SJCRH30 (cell line): Measurements from ENCODE around the gene CHMP6. TPM values are rescaled to one million over a fixed set of nuclear protein-coding genes. Genes with fewer than 3 reads are reported as not detected.

Source experiments
- DNase-seq, 2 experiments: peaks; one replicate each; pipeline ENCODE4 v3.0.0-alpha.2; 2015 to 2020
- H3K27ac ChIP-seq: fragments of 250-450 bp; sonication (Bioruptor Pico); 2 replicates; pipeline ENCODE4 v1.5.1; 2020; ENCODE audit warnings: mild to moderate bottlenecking, moderate library complexity
- H3K27me3 ChIP-seq: fragments of 250-450 bp; sonication (Bioruptor Pico); 2 replicates; pipeline ENCODE4 v1.5.1; 2020; ENCODE audit warnings: mild to moderate bottlenecking, moderate library complexity
- H3K36me3 ChIP-seq: fragments of 250-450 bp; sonication (Bioruptor Pico); 2 replicates; pipeline ENCODE4 v1.5.1; 2020; ENCODE audit warnings: mild to moderate bottlenecking, moderate library complexity
- H3K4me1 ChIP-seq: fragments of 250-450 bp; sonication (Bioruptor Pico); 2 replicates; pipeline ENCODE4 v1.5.1; 2020; ENCODE audit warnings: mild to moderate bottlenecking, moderate library complexity
- H3K4me3 ChIP-seq: fragments of 250-450 bp; sonication (Bioruptor Pico); 2 replicates; pipeline ENCODE4 v1.5.1; 2020; ENCODE audit warnings: mild to moderate bottlenecking, moderate library complexity
- H3K9me3 ChIP-seq: fragments of 250-450 bp; sonication (Bioruptor Pico); replicated peaks from 2 replicates; pipeline ENCODE4 v1.5.1; 2020; ENCODE audit warnings: mild to moderate bottlenecking, moderate library complexity
- total RNA-seq: library from RNA; depleted of rRNA; stranded (reverse); fragments of >200 nt; shearing (Covaris generic); gene quantifications from 2 replicates; pipeline ENCODE4 v1.2.3, GENCODE V29; 2014; rRNA removed

CHMP6 gene
- total RNA-seq = 23.5 and 27.6 TPM in 2 replicates

DNA sequence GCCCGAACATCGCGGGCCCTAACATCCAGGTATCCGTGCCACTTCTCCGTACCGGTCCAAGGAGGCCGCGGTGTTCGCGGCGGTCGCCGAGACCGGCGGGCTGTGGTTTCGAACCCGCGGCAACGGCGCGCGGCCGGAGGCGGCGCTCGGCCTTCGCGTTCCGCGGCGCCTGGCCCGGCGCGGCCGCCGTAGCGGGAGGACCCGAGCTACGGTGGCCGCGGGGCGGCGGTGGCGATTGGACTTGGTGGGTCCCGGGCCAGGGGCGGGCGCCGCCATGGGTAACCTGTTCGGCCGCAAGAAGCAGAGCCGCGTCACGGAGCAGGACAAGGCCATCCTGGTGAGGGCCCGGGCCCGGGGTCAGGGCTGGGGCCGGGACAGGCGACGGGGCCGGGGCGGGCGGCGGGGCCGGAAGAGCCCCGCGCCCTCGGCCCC lies at the start of gene CHMP6:
Gene CHMP6, plus strand, starts transcription at position 197 of the 432 bp plus-strand sequence. Its CDS starts 78 bp downstream, at position 275.
- peak; percentile 81 to 86 for DNase-seq

DNA sequence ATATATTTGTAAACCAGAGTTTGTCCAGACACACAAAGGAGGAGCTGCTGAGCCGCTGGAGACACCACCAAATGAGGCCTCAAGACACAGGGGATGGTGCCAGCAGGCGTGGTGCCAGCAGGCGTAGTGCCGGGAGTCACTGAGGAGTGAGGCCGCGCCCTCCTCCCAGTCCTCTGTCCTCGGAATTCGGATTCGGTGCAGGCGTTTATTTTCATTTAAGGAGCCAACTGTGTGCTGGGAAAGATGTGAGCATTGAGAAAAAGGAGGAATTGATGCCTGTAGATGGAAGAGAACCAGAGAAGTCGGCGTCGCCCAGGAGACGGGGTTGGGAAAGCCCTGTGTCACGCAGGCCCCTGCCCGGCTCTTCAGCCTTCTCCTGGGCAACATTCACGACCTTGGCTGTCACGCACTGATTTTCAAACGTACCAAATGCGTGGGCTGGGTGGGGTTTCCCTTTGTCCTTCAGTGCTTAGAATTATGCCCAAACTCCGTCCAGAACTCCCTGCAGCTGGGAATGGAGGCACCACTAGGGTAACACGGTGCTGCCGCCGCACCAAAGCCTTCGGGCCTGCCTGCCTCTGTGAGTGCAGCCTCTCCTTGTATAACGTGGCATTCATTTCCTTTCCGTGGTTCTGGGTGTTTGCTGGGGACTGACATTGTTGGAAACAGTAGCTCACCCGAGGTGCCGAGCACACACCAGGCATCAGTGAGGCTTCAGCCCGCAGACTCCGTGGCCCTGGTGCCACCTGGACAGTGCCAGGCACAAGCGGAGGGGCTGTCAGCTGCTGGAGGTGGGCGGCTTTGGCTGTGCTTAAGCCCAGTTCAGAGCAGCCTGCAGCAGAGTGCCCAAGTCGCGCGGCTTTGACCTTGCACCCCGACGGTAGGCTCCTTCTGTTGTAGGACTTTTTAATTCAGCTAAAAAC lies 49.0 kb upstream of the CHMP6 start:
- Histone ChIP-seq H3K4me3 (no peak overlapping the region), H3K9me3 (peaks cover 3% of the 10 kb centered on the region; the same call in 1 of the 2 replicates), H3K27me3 (no peaks in the 10 kb centered on the region), H3K27ac (no peak overlapping the region), H3K4me1 (peaks cover 17% of the 10 kb centered on the region), H3K36me3 (peaks cover 33% of the 10 kb centered on the region)
- no peak for DNase-seq

More for the DNA sequence above, at the start of gene CHMP6:
- H3K27me3 ChIP-seq = peaks cover 28% of the 10 kb centered on the region
- H3K4me3 ChIP-seq = peak within 1 kb of the TSS; percentile 74
- no peaks in the 10 kb centered on the region for H3K9me3 ChIP-seq
- H3K4me1 ChIP-seq = peaks cover 21% of the 10 kb centered on the region; the same call in 1 of the 2 replicates
- no peak within 1 kb of the TSS for H3K27ac ChIP-seq
- 0 out of 2 replicates have a peak, but pooled peaks cover 9% of the 10 kb centered on the region for H3K36me3 ChIP-seq

DNA sequence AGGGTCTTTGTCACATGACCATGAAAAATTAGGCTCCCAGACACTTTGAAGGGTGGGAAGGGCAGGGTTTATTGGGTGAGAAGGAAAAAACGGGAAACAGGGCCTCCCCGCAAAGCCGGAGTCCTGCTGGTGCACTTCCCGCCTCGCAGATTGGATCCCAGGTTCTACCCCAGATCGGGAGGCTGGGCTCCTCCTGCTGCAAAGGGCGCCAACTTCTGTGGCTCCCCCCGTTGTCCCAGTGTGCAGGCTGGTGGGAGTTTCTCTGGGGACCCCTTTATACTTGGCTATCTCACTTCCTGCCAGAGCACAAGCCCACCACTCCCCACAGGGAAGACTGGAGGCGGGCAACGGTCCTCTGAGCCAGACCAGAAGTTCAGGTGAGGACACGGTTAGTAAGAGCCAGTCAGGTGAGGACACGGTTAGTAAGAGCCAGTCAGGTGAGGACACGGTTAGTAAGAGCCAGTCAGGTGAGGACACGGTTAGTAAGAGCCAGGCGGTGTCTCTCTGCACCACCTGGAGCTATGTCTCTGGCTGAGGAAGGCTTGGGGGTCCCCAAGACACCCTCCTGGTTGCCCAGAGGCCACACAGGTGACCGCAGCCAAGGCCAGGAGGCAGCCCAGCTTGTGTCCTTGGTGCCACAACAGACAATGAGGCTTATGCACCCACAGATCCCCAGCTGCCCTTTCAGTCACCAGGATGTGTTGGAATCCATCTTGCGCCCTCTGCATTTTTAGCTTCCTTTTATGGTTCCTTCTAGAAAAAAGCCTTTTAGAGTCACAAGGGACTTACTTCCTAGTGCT lies 48.1 kb upstream of the CHMP6 start:
- peaks cover 37% of the 10 kb centered on the region for H3K36me3 ChIP-seq
- no peak for DNase-seq

DNA sequence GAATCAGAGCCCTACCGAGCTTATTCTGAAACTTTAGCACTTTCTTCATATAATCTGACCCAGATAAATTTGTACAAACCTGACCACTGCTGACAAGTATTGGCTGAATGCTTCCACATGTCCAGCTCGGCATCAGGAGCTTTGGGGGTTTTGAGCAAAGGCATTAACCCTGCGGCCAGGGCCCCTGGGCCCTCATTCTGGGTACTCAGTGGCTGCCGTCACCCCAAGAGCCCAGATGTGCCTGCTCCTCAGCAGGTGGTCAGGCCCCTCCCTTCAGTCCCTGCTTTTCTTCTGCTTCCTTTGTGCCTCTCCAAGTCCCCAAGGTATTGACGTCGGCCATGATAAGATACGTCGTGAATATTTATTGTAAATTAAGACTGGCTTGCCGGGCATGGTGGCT lies 47.3 kb upstream of the CHMP6 start:
- Histone ChIP-seq H3K27me3 (no peaks in the 10 kb centered on the region), H3K4me1 (peaks cover under 1% of the 10 kb centered on the region; the same call in 1 of the 2 replicates), H3K27ac (no peak overlapping the region), H3K36me3 (peaks cover 37% of the 10 kb centered on the region), H3K9me3 (peaks cover 3% of the 10 kb centered on the region; the same call in 1 of the 2 replicates), H3K4me3 (no peak overlapping the region)
- DNase-seq = no peak

More for the DNA sequence above, 48.1 kb upstream of the CHMP6 start:
- Histone ChIP-seq H3K4me1 (peaks cover 8% of the 10 kb centered on the region; the same call in 1 of the 2 replicates), H3K9me3 (peaks cover 3% of the 10 kb centered on the region; the same call in 1 of the 2 replicates), H3K4me3 (no peak overlapping the region), H3K27ac (no peak overlapping the region), H3K27me3 (no peaks in the 10 kb centered on the region)

DNA sequence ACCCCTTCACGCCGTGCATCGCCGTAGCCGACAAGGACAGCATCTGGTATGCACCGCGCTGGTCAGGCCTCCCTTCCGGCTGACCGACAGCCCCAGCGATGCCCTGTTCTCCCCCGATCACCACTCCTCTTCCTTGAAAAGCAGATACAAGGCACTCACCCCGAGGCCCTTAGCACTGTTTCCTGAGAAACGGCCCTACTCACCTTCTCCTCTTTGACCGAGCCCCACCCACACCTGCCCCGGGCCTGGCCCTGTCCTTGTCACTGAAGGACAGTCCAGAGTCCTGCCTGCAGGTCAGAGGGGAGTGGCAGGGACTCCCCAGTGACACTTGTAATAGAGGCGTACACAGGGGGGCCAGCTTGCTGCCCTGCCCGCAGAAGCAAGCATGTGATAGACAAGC lies 45.9 kb upstream of the CHMP6 start:
- no peak for DNase-seq
- Histone ChIP-seq H3K27ac (no peak overlapping the region), H3K9me3 (peaks cover 3% of the 10 kb centered on the region; the same call in 1 of the 2 replicates), H3K36me3 (peaks cover 37% of the 10 kb centered on the region), H3K27me3 (no peaks in the 10 kb centered on the region), H3K4me3 (no peak overlapping the region), H3K4me1 (no peaks in the 10 kb centered on the region)

DNA sequence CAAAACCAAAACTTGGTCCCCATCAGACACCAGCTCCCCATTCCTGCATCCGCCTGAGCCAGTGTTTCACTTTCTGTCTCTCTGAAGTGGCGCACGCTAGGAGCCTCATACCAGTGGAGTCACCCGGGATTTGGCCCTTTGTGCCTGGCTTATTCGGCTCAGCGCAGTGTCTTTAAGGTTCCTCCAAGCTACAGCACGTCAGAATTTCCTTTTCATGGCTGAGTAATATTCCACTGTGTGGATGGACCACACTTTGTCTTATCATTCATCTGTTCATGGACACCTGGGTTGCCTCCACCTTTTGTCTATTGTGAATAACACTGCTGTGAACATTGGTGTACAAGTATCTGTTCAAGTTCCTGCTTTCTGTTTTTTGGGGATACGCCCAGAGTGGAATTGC lies 45.2 kb upstream of the CHMP6 start:
- Histone ChIP-seq H3K27me3 (no peaks in the 10 kb centered on the region), H3K9me3 (peaks cover 3% of the 10 kb centered on the region; the same call in 1 of the 2 replicates), H3K4me1 (no peaks in the 10 kb centered on the region), H3K27ac (no peak overlapping the region), H3K4me3 (no peak overlapping the region), H3K36me3 (peaks cover 37% of the 10 kb centered on the region)
- no peak for DNase-seq

DNA sequence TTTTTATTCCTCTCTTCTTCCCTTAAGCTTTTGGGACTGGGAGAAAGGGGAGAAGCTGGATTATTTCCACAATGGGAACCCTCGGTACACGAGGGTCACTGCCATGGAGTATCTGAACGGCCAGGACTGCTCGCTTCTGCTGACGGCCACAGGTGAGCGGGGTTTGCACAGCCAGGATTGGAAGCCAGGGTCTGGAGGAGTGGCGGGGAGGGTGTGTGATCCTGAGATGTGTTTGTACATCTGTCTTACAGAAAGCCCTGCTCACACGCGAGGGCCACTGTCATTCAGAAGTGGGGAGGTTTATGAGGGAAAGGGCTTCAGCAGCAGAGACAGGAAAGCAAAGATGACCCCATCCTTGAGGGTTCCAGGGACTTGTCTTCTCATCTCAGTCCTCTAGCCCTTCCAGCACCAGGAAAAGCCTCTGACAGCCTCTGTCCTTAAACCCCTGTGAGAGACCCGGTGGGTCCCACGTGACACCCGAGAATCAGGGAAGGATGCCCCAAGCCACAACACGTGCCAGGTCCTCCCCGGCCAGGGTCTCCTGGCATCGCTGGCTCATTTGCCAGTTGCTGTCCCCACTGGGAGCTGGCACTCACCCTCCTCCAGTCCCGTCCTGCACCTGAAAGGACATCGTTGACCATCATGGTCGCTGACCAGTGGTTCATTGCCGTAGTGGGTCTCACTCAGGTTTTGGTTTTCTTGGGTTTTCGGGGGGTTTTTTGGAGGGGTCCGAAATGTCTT lies 44.3 kb upstream of the CHMP6 start:
- no peak for DNase-seq
- no peaks in the 10 kb centered on the region for H3K27me3 ChIP-seq
- H3K4me3 ChIP-seq = no peak overlapping the region
- no peaks in the 10 kb centered on the region for H3K4me1 ChIP-seq
- no peak overlapping the region for H3K27ac ChIP-seq
- peaks cover 3% of the 10 kb centered on the region; the same call in 1 of the 2 replicates for H3K9me3 ChIP-seq
- H3K36me3 ChIP-seq = peaks cover 37% of the 10 kb centered on the region

DNA sequence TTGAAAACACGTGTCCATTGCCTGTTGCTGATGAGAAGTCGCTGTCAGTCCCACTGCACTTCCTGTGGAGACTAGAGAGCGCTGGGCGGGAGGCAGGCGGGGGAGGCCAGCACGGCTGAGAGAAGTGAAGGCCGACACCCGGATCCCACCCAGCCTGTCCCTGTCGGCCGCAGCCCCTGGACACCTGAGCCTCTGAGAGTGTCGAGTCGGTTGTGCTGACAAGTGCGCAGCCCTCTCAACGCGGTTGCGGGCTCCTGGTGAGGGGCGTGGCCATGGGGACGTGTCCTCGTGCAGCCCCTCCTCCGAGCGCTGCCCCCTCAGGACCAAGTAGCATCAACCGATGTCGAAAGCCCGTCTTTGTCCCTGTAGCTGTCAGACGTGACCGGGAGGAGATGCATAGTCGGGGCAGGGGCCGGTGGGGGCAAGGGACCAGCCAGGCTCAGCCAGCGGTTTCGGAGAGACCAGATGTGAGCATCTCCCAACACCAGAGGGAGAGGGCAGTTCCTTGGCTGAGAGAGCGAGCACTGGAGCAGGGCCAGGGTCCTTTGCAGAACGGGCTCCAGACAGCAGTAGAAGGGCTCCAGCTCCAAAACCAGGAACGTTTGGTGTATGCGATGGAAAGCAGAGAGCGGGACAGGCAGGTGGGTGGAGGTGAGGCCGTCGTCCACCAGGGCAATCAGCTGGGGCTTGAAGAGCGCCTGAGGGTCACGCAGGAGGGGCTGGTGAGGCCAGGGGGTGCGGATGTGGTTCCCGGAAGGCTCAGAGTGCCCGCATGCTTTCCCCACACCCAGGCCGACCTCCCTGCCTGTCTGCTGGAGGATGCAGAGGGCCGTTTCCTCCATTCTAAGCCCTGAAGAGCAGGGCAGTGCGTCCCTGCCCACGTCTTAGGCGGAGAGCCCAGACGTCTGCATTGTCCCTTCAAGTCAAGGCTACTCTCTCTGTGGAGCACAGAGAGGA lies 43.3 kb upstream of the CHMP6 start:
- DNase-seq = no peak
- peaks cover 37% of the 10 kb centered on the region for H3K36me3 ChIP-seq
- H3K27ac ChIP-seq = no peak overlapping the region
- H3K4me1 ChIP-seq = no peaks in the 10 kb centered on the region
- no peak overlapping the region for H3K4me3 ChIP-seq
- peaks cover 3% of the 10 kb centered on the region; the same call in 1 of the 2 replicates for H3K9me3 ChIP-seq
- H3K27me3 ChIP-seq = no peaks in the 10 kb centered on the region

GRCh38 chr17:80948976-80949450 lies 42.6 kb upstream of the CHMP6 start:
- H3K4me3 ChIP-seq = no peak overlapping the region
- DNase-seq = peak; percentile 53 to 56
- peaks cover 3% of the 10 kb centered on the region; the same call in 1 of the 2 replicates for H3K9me3 ChIP-seq
- no peaks in the 10 kb centered on the region for H3K4me1 ChIP-seq
- H3K27me3 ChIP-seq = no peaks in the 10 kb centered on the region
- no peak overlapping the region for H3K27ac ChIP-seq
- peaks cover 34% of the 10 kb centered on the region for H3K36me3 ChIP-seq

- Histone ChIP-seq H3K27ac (no peak overlapping the region), H3K36me3 (peaks cover 28% of the 10 kb centered on the region), H3K27me3 (no peaks in the 10 kb centered on the region), H3K9me3 (peaks cover 3% of the 10 kb centered on the region; the same call in 1 of the 2 replicates), H3K4me1 (no peaks in the 10 kb centered on the region), H3K4me3 (no peak overlapping the region)
- DNase-seq = no peak
These were observed 41.9 kb upstream of the CHMP6 start for GRCh38 chr17:80949451-80950421.

DNA sequence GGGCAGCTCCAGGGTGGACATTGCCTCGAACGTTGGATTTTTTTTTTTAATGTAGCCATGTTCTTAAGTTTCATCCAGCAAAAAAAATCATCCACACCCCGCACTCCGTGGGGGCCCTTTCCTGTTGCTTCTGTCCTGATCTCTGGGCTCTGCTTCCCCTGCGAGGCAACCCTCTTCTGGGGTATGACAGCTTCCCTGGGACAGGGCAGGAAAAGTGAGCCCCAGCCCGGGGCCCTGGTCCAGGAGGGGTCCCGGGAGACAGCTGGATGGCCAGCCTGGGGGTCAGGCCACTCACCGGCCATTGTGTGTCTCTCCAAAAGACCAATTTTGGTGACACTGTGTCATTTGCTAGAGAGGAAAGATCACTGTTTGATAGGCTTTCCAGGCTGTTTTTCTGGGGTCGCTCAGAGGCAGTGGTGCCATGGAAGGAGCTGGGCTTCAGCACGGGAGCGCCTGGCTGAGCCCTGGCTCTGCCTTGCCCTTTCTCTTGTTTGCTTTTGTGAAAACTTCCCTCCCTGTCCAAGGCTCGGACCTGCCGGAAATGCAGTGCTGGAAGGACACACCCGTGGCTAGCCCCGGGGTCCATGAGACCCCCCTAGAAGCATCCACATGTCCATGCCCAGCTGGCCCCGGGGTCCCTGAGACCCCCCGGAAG lies 41.0 kb upstream of the CHMP6 start:
- no peak for DNase-seq
- no peak overlapping the region for H3K4me3 ChIP-seq
- H3K36me3 ChIP-seq = peaks cover 24% of the 10 kb centered on the region
- no peak overlapping the region for H3K27ac ChIP-seq
- no peaks in the 10 kb centered on the region for H3K4me1 ChIP-seq
- H3K27me3 ChIP-seq = no peaks in the 10 kb centered on the region
- peaks cover 3% of the 10 kb centered on the region; the same call in 1 of the 2 replicates for H3K9me3 ChIP-seq
